ENCODE data around the gene EPHA2. TPM values are rescaled to one million over a fixed set of nuclear protein-coding genes. Genes with fewer than 3 reads are reported as not detected.

The EPHA2 gene
- total and polyA plus RNA-seq, 2 experiments from 2014 or later = 7.5 to 51.2 TPM

DNA sequence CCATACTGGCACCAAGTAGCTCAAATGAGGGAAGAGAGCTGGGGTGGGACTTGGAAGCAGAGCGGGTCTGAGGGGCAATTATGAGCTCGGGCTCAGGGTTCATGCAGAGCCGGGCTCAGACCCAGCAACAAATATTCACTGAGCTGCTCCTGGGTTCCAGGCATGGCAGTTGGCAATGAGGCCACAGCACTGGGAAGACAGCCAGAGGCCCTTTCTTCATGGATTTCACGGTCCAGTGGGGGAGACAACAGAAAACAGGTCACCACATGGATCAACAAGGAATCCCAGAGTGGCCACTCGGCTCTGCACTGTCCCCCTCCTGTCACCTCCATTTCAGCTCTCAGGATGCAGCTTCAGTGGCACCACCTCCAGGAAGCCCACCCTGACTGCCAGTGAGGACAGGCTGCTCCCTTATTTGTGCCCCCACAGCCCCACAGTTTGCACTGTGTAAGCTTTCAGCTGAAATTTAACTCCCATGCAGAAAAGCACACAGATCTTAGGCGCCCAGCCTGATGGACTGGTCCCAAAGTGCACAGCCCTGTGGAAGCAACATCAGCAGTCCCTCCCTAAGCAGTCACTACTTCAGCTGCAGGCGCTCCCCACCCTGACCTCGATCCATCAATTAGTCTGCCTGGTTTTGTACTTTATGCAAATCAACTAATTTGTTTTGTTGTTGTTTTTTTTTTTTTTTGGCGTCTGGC lies 34.2 kb upstream of the EPHA2 start:
- DNase-seq (ENCODE audit: low spot score) (no peak), ATAC-seq (no peak)
- no peak overlapping the region for H2AFZ ChIP-seq
- H3K27ac Mint-ChIP-seq = no peak overlapping the region
- no peaks in the 10 kb centered on the region for H3K79me2 ChIP-seq (replicated peaks; ENCODE audit: insufficient read depth)
- no peak overlapping the region for H3K4me3 ChIP-seq
- no peak overlapping the region for H3K4me3 Mint-ChIP-seq
- no peaks in the 10 kb centered on the region for H3F3A ChIP-seq (replicated peaks; ENCODE audit: low read depth)
- H4K20me1 ChIP-seq (replicated peaks; ENCODE audit: insufficient read depth) = no peaks in the 10 kb centered on the region
- H3K4me1 Mint-ChIP-seq = no peaks in the 10 kb centered on the region; the same call in 2 of the 3 replicates
- H3K27me3 Mint-ChIP-seq (ENCODE audit: insufficient read depth, low read depth, poor library complexity) = peaks cover 4% of the 10 kb centered on the region
- no peaks in the 10 kb centered on the region for H3K36me3 ChIP-seq (ENCODE audit: insufficient read depth)
- no peak for TF ChIP-seq EZH2 (IDR thresholded peaks at IDR 0.05; ENCODE audit: low read depth, unreplicated experiment)
- TF ChIP-seq POLR2AphosphoS5 (IDR thresholded peaks at IDR 0.05; ENCODE audit: low read depth) = no peak
- TF ChIP-seq, protein P1, sequence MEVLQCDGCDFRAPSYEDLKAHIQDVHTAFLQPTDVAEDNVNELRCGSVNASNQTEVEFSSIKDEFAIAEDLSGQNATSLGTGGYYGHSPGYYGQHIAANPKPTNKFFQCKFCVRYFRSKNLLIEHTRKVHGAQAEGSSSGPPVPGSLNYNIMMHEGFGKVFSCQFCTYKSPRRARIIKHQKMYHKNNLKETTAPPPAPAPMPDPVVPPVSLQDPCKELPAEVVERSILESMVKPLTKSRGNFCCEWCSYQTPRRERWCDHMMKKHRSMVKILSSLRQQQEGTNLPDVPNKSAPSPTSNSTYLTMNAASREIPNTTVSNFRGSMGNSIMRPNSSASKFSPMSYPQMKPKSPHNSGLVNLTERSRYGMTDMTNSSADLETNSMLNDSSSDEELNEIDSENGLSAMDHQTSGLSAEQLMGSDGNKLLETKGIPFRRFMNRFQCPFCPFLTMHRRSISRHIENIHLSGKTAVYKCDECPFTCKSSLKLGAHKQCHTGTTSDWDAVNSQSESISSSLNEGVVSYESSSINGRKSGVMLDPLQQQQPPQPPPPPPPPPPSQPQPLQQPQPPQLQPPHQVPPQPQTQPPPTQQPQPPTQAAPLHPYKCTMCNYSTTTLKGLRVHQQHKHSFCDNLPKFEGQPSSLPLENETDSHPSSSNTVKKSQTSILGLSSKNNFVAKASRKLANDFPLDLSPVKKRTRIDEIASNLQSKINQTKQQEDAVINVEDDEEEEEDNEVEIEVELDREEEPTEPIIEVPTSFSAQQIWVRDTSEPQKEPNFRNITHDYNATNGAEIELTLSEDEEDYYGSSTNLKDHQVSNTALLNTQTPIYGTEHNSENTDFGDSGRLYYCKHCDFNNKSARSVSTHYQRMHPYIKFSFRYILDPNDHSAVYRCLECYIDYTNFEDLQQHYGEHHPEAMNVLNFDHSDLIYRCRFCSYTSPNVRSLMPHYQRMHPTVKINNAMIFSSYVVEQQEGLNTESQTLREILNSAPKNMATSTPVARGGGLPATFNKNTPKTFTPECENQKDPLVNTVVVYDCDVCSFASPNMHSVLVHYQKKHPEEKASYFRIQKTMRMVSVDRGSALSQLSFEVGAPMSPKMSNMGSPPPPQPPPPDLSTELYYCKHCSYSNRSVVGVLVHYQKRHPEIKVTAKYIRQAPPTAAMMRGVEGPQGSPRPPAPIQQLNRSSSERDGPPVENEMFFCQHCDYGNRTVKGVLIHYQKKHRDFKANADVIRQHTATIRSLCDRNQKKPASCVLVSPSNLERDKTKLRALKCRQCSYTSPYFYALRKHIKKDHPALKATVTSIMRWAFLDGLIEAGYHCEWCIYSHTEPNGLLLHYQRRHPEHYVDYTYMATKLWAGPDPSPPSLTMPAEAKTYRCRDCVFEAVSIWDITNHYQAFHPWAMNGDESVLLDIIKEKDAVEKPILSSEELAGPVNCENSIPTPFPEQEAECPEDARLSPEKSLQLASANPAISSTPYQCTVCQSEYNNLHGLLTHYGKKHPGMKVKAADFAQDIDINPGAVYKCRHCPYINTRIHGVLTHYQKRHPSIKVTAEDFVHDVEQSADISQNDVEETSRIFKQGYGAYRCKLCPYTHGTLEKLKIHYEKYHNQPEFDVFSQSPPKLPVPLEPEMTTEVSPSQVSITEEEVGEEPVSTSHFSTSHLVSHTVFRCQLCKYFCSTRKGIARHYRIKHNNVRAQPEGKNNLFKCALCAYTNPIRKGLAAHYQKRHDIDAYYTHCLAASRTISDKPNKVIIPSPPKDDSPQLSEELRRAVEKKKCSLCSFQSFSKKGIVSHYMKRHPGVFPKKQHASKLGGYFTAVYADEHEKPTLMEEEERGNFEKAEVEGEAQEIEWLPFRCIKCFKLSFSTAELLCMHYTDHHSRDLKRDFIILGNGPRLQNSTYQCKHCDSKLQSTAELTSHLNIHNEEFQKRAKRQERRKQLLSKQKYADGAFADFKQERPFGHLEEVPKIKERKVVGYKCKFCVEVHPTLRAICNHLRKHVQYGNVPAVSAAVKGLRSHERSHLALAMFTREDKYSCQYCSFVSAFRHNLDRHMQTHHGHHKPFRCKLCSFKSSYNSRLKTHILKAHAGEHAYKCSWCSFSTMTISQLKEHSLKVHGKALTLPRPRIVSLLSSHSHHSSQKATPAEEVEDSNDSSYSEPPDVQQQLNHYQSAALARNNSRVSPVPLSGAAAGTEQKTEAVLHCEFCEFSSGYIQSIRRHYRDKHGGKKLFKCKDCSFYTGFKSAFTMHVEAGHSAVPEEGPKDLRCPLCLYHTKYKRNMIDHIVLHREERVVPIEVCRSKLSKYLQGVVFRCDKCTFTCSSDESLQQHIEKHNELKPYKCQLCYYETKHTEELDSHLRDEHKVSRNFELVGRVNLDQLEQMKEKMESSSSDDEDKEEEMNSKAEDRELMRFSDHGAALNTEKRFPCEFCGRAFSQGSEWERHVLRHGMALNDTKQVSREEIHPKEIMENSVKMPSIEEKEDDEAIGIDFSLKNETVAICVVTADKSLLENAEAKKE (CRISPR knock-in tag; IDR thresholded peaks at IDR 0.05) = no peak
- no peak for TF ChIP-seq NANOG (IDR thresholded peaks at IDR 0.05; ENCODE audit: borderline replicate concordance)
- no peak for TF ChIP-seq CREB1 (CRISPR knock-in tag; IDR thresholded peaks at IDR 0.05; ENCODE audit: low read depth)
- TF ChIP-seq STAT1 (IDR thresholded peaks at IDR 0.05; ENCODE audit: unreplicated experiment) = no peak
- H3K36me3 Mint-ChIP-seq (ENCODE audit: low read depth) = no peaks in the 10 kb centered on the region
- no peaks in the 10 kb centered on the region for H3K9me2 ChIP-seq (ENCODE audit: insufficient read depth)
- H3K9me3 Mint-ChIP-seq = no peaks in the 10 kb centered on the region
- H3K4me2 ChIP-seq = no peak overlapping the region
- no peak overlapping the region for H3K27ac ChIP-seq (ENCODE audit: low read depth)
- no peaks in the 10 kb centered on the region for H3K27me3 ChIP-seq (ENCODE audit: insufficient read depth)
- no peaks in the 10 kb centered on the region; the same call in 1 of the 2 replicates for H3K4me1 ChIP-seq (ENCODE audit: insufficient read depth)

Data from GM23338 (cell line).